ENCODE measurements around the gene ADPRHL1. TPM values are rescaled to one million over a fixed set of nuclear protein-coding genes. Genes with fewer than 3 reads are reported as not detected.

The ADPRHL1 gene
- polyA plus RNA-seq, 3 donors, result 0.15 to 0.52 (median 0.27) TPM

DNA sequence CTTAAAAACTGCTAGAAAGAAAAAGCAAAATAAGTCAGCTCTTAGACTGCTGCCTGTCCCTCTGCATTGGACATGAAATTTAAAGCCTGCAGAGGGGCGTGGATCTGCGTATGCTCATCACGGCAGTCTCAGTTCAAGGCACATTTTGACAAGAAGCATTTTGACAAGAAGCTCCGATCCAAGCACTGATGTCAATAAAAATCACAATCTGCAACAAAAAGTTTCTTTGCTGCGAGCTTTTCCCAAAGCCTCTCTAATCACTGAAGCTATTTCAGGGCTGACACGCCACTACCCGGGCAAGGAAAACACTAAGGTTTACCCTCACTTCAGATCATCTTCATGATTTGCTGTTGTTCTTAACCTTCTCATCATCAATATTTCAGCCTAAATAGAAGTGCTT lies 29.8 kb upstream of the ADPRHL1 start:
- 97% methylated on average over 7 of the region's 7 CpGs for WGBS (ENCODE audit: insufficient coverage)

GRCh38 chr13:113479179-113479578 lies 25.9 kb upstream of the ADPRHL1 start:
- peaks cover 8% of the 10 kb centered on the region for H3K4me1 Mint-ChIP-seq
- H3K79me2 ChIP-seq (ENCODE audit: insufficient read depth, low read length), result peaks cover 24% of the 10 kb centered on the region
- WGBS (ENCODE audit: insufficient coverage), result 100% methylated on average over 2 of the region's 4 CpGs
- H3K27ac Mint-ChIP-seq, result peak overlapping the region in 3 of 7 donors; percentile 7 to 79 (median 30)
- H3K9me3 Mint-ChIP-seq, result no peaks in the 10 kb centered on the region
- H3K4me2 ChIP-seq (replicated peaks; ENCODE audit: extremely low read depth, low read length, poor library complexity, severe bottlenecking), result no peak overlapping the region
- peaks cover 43 to 69% of the 10 kb centered on the region in 2 donors for H3K36me3 ChIP-seq (replicated peaks in 1 of 2; ENCODE audit: control insufficient read depth in 1 of 2, insufficient read depth in 2 of 2, low read length in 2 of 2)
- peaks cover 9% of the 10 kb centered on the region for H4K20me1 ChIP-seq (ENCODE audit: insufficient read depth, low read length)
- H3K9me3 ChIP-seq (replicated peaks in 1 of 2; ENCODE audit: control insufficient read depth in 1 of 2, insufficient read depth in 1 of 2, low read length in 2 of 2), result no peaks in the 10 kb centered on the region
- no peak for TF ChIP-seq CTCF (IDR thresholded peaks at IDR 0.05)
- H3K36me3 Mint-ChIP-seq, result peaks cover 62 to 72% of the 10 kb centered on the region in 2 donors
- H2AFZ ChIP-seq (ENCODE audit: insufficient read depth, low read depth, low read length, poor library complexity, severe bottlenecking), result no peak overlapping the region
- no peaks in the 10 kb centered on the region for H3K27me3 ChIP-seq (ENCODE audit: control insufficient read depth in 2 of 2, insufficient read depth in 2 of 2, low read length in 2 of 2)
- no peak overlapping the region for H3K9ac ChIP-seq (ENCODE audit: insufficient read depth, low read length, poor library complexity, severe bottlenecking)
- H3K4me1 ChIP-seq (ENCODE audit: control insufficient read depth in 1 of 2, insufficient read depth in 2 of 2, low read length in 2 of 2), result peaks cover 8% of the 10 kb centered on the region in 2 donors
- no peaks in the 10 kb centered on the region for H3K27me3 Mint-ChIP-seq (ENCODE audit: low read depth in 3 of 3)
- intact Hi-C loops (cut with micrococcal nuclease), result no loop called here
- H3K4me3 Mint-ChIP-seq, result no peak overlapping the region
- no peak overlapping the region for H3K27ac ChIP-seq (ENCODE audit: low read depth in 1 of 2, low read length in 2 of 2)
- no peak for DNase-seq
- no peak overlapping the region for H3K4me3 ChIP-seq (replicated peaks in 1 of 3; ENCODE audit: low read depth in 2 of 3, low read length in 3 of 3)

More for the DNA sequence above, 29.8 kb upstream of the ADPRHL1 start:
- peaks cover 62% of the 10 kb centered on the region for H3K79me2 ChIP-seq (ENCODE audit: insufficient read depth, low read length)
- H2AFZ ChIP-seq (ENCODE audit: insufficient read depth, low read depth, low read length, poor library complexity, severe bottlenecking), result no peak overlapping the region
- H3K4me3 Mint-ChIP-seq, result no peak overlapping the region
- TF ChIP-seq CTCF (IDR thresholded peaks at IDR 0.05), result no peak
- H3K9ac ChIP-seq (ENCODE audit: insufficient read depth, low read length, poor library complexity, severe bottlenecking), result no peak overlapping the region
- peaks cover 39 to 55% of the 10 kb centered on the region in 2 donors for H3K36me3 Mint-ChIP-seq
- H3K27ac ChIP-seq (ENCODE audit: low read depth in 1 of 2, low read length in 2 of 2), result no peak overlapping the region
- DNase-seq, result no peak
- peaks cover 8% of the 10 kb centered on the region for H3K4me1 Mint-ChIP-seq
- H3K27ac Mint-ChIP-seq, result no peak overlapping the region
- no peaks in the 10 kb centered on the region for H3K27me3 Mint-ChIP-seq (ENCODE audit: low read depth in 3 of 3)
- no peaks in the 10 kb centered on the region for H3K9me3 Mint-ChIP-seq
- H3K4me2 ChIP-seq (replicated peaks; ENCODE audit: extremely low read depth, low read length, poor library complexity, severe bottlenecking), result no peak overlapping the region
- H3K36me3 ChIP-seq (replicated peaks in 1 of 2; ENCODE audit: control insufficient read depth in 1 of 2, insufficient read depth in 2 of 2, low read length in 2 of 2), result peaks cover 22 to 38% of the 10 kb centered on the region in 2 donors
- H3K27me3 ChIP-seq (ENCODE audit: control insufficient read depth in 2 of 2, insufficient read depth in 2 of 2, low read length in 2 of 2), result no peaks in the 10 kb centered on the region
- peaks cover 0 to under 1% of the 10 kb centered on the region in 2 donors for H3K4me1 ChIP-seq (ENCODE audit: control insufficient read depth in 1 of 2, insufficient read depth in 2 of 2, low read length in 2 of 2)
- H3K4me3 ChIP-seq (replicated peaks in 1 of 3; ENCODE audit: low read depth in 2 of 3, low read length in 3 of 3), result no peak overlapping the region
- H3K9me3 ChIP-seq (replicated peaks in 1 of 2; ENCODE audit: control insufficient read depth in 1 of 2, insufficient read depth in 1 of 2, low read length in 2 of 2), result no peaks in the 10 kb centered on the region
- intact Hi-C loops (cut with micrococcal nuclease), result no loop called here
- peaks cover 40% of the 10 kb centered on the region for H4K20me1 ChIP-seq (ENCODE audit: insufficient read depth, low read length)

Measured in CD14-positive monocyte (primary cell).